GM18861 (cell line): ENCODE results near the gene SIGLEC1.

Experiments used
- ATAC-seq: cut with Tn5 transposase; IDR thresholded peaks from one replicate; pipeline ENCODE4 v1.9.1; 2021; ENCODE audit not compliant: unreplicated experiment

Gene SIGLEC1

DNA sequence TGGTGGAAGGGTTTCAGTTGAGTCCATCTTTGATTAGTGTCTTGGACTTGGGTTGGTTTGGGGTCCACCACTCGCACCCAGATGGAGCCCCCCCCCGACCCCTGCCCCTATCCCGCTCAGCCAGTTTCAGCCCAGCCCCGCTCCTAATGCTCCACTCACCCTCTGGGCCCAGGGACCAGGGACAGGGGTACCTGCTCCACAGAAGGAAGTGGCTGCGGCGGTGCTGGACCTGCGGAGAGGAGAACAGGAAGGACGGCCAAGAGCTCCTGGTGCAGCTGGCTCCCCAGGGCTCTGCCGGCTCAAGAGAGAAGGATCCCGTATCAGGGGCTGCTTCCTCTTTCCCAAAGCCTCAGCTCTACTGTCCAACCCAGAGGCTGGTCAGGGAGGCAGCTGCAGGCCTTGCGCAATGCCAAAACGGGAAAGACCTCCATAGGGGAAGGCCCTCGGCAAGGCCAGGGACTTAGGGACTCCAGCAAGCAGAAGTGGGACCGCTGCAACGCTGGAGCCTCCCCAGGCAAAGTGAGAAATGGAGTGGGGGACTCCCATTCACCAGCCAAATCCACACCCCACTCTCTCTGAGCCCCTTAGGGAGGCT is at the start of gene SIGLEC1:
TSS of gene SIGLEC1 (minus strand) at position 322 of the 595 bp plus-strand sequence. CDS start 5,472 bp downstream, outside the sequence.
- no peak for ATAC-seq

DNA sequence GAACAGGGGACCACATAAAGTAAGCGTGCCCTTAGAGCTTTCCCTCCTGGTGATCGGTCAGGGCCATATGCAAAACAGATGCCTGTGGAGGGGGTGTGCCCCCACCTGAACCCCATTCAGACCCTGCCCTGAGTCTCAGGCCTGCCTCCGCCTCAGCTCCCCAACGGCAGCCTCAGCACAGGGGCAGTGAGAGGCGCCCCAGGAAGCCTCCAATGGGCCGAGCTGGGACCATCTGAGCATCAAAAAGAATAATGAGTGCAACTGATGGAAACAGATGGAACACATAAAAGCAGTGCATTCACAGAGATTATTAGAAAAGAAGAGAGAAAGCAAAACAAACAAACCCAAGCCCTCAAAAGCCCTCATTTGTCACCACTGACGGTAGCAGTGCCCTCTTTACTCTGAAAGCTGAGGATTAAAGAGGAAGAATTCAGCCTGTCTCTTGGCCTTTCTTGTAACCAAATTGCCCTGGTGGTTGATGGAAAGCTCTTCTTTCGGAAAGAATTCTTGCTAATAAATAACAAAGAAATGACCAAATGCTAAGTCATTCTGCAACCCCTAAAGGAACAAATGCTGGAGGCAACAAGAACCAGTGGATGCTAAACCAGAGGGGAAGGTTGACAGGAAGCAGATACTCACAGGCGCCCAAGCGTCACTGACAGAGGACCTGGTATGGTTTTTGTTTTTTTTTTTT is 48.4 kb upstream of the SIGLEC1 start:
- no peak for ATAC-seq

GRCh38 chr20:3759884-3760283 is 47.5 kb upstream of the SIGLEC1 start:
- ATAC-seq: no peak

DNA sequence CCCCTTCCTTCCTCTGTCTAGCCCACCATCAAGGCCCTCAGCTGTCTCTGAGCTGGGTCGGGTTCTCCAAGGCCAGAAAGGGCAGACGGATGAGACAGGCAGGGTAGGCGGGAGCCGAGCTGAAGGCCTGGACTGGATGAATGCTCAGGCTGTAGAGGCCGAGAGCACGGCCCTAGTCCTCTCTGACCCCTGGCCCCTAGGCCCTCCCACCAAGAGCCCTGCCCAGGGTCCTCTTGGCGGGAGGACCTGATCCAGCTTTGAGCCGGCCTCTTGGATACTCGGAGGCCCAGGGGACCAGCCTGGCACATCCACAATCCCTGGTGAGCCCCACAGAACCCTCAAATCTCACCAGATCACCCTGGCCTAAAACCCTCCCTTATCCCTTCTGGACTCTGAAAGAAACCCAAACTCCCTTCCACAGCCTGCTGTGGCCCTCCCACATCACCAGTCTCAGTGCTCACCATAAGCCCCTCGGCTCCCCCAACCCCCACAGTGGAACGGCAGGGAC is 47.0 kb upstream of the SIGLEC1 start:
- ATAC-seq: no peak

DNA sequence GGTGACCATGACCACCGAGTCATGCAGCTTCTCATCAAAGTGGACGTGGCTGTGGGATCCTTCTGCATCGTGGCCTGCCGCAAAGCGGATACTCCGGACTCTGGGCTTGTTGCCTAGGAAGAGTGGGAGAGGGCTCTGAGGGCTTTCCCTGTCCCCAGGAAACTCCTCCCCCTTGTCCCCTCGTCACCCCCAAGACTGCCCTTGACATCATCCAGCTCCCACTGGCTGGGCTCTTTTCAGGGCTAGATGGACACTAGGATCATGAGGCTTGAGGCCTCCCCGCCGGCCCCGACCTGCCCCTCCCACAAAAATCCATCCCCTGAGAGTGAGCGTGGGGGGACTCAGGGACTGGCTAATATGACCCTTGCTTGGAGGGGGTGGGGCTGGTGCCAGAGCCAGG is 46.2 kb upstream of the SIGLEC1 start:
- no peak for ATAC-seq

DNA sequence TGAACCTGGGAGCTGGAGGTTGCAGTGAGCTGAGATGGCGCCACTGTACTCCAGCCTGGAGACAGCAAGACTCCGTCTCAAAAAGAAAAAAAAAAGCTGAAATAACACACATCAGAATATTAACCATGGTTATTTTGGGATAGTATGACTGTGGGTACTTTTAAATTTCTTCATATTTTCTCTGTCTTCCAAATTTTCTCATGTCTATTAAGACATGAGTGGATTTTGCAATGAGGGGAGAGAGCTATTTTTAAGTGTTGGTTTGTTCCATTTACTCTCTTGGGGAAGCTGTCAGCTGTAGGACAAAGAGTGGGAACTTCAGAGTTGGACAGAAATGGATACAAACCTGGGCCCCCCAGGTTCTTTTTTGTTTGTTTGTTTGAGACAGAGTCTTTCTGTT is 44.9 kb upstream of the SIGLEC1 start:
- ATAC-seq: no peak

DNA sequence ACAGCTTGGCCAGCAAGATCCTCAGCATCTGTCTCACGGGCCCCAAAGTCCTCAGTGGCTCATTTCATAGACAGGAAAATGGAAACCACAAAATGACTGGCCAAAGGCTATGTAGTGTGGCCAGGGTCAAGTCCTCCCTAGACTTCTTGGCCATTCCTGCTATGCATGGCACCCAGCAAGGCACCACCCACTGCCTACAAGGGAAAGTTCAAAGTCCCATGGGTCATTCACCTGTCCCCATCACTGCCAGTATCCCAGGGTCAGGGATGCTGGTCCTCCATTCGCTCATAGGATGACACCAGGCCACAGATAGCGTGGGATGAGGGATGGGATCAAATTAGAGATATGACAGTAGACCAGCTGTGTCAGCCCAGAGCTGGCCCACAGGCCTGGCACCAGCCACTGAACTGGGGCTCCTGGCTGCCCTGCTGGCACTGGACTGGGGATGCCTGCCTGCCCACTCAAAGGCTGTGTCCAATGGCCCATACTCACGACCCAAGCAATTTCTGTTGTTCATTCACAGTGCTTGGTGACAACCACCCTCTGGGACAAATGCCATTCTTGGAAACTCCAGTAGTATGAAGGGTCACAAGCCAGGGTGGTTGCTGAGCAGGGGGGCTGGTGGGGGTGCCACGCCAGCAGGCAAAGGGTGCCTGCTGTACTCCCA is 43.5 kb upstream of the SIGLEC1 start:
- ATAC-seq: no peak

- no peak for ATAC-seq
Measured at GRCh38 chr20:3755269-3755668, 42.9 kb upstream of the SIGLEC1 start.

- ATAC-seq: no peak
Measured at GRCh38 chr20:3754276-3754630, 41.9 kb upstream of the SIGLEC1 start.

- ATAC-seq: no peak
Measured at GRCh38 chr20:3753501-3754275, 41.3 kb upstream of the SIGLEC1 start.

DNA sequence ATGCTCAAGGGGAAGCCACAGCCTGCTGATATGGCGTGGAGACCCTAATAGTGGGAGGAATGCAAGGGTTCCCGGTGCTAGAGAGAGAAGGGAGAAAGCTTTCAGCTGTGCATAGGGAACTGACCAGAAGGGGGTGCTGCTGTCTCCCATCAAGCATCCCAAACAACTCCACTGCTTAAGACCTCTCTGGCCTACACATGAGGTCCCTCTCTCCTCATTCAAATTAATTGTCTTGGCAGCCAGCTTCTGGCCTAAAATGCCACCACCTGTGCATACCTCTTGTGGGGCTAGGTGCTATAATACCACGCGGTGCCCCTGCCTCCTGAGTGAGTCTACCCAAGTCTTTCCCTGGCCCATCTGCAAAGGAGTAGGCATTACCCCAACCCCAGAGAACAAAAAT is 40.7 kb upstream of the SIGLEC1 start:
- no peak for ATAC-seq

DNA sequence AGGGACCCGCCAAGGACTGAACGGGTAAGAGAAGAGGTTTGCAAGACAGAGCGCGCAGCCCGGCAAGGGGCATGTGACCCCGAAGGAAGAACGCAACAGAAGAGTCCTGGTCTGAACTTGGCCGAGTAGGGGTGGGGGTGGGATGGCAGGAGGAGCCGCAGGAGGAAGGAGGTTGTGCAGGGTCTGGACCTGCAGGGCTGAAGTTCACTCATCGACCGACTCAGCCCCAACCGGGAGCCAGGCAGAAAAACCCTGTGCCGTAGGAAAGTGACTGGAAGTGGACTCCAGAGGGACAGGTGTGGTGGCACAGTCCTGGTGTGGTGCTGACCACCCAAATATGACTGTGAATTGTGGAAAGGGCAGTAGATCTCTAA is 40.0 kb upstream of the SIGLEC1 start:
- no peak for ATAC-seq

GRCh38 chr20:3751675-3752385 is 39.4 kb upstream of the SIGLEC1 start:
- no peak for ATAC-seq

DNA sequence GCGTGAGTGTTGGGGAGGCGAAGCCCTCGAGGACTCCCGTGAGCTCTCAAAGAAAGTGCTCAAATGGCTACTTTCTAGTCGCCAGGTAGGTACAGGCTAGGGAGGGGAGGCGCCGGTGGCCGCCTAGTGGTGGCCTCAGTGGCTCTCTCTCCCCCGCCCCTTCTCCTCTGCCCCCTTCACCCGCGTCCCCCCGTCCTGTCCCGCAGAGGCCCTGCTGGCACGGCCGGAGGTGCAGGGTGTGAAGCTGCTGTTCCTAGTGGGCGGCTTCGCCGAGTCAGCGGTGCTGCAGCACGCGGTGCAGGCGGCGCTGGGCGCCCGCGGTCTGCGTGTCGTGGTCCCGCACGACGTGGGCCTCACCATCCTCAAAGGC is 38.9 kb upstream of the SIGLEC1 start:
- no peak for ATAC-seq

- ATAC-seq: no peak
Measured at GRCh38 chr20:3749689-3750531, 37.5 kb upstream of the SIGLEC1 start.

- no peak for ATAC-seq
Measured at GRCh38 chr20:3749087-3749688, 36.8 kb upstream of the SIGLEC1 start.

- ATAC-seq: no peak
Measured at GRCh38 chr20:3748073-3748472, 35.7 kb upstream of the SIGLEC1 start.

DNA sequence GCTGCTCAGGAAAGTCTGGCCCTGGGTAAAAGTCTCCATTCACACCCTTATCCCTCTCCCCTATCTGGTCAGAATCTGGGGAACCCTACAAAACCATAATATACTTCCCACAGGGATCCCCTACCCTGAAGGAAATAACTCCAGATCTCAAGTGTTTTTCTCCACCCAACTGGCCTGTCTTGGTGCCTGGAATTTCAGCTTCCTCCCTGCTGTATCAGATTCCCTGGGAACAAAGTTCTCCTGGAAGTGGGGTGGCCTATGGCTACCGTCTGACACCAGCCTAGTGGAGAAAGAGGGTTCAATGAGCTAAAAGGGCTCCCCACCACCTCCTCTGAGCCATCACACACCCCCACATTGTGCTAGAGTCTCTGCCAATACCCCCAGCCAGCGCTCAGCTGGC is 35.1 kb upstream of the SIGLEC1 start:
- no peak for ATAC-seq

- no peak for ATAC-seq
Measured at GRCh38 chr20:3745686-3746173, 33.3 kb upstream of the SIGLEC1 start.
